HL-60 (cell line): ENCODE data around the gene SAP130.

Experiments used
- DNase-seq, 2 experiments: peaks; one replicate each; pipeline ENCODE4 v3.0.0-alpha.2; 2010 to 2020; ENCODE audit warnings: low read depth in 1 of 2, low spot score in 1 of 2
- H3K27ac ChIP-seq: fragments of 250-450 bp; sonication (Bioruptor Pico); replicated peaks from 2 replicates; pipeline ENCODE4 v1.5.1; 2020; ENCODE audit warnings: mild to moderate bottlenecking, moderate library complexity
- H3K27me3 ChIP-seq: fragments of 250-450 bp; sonication (Bioruptor Pico); 2 replicates; pipeline ENCODE4 v1.5.1; 2021; ENCODE audit warnings: mild to moderate bottlenecking, moderate library complexity; ENCODE audit not compliant: insufficient read depth, poor library complexity, severe bottlenecking
- H3K4me3 ChIP-seq: replicated peaks from 2 replicates; pipeline ENCODE4 v1.5.1; 2011; ENCODE audit warnings: mild to moderate bottlenecking, control low read depth, low read length; ENCODE audit not compliant: insufficient read depth
- CTCF ChIP-seq: IDR thresholded peaks from one replicate; pipeline ENCODE4 v1.5.1; 2011; ENCODE audit warnings: low read length, control low read depth, inconsistent platforms; ENCODE audit not compliant: insufficient read depth
- GABPA ChIP-seq: IDR thresholded peaks from 2 replicates; pipeline ENCODE4 v1.6.1; 2012; ENCODE audit warnings: low read depth
- POLR2AphosphoS5 ChIP-seq: IDR thresholded peaks from 2 replicates; pipeline ENCODE4 v1.6.1; 2012; ENCODE audit warnings: low read depth
- REST ChIP-seq: IDR thresholded peaks from 2 replicates; pipeline ENCODE4 v1.6.1; 2012; ENCODE audit warnings: low read depth; ENCODE audit not compliant: insufficient replicate concordance
- SPI1 ChIP-seq: IDR thresholded peaks from 2 replicates; pipeline ENCODE4 v1.6.1; 2012; ENCODE audit warnings: low read depth, mild to moderate bottlenecking, borderline replicate concordance

Gene SAP130

GRCh38 chr2:127953849-127954248, 74.0 kb downstream of the SAP130 start:
- H3K27ac ChIP-seq: no peak overlapping the region
- TF ChIP-seq POLR2AphosphoS5 (no peak), REST (no peak), GABPA (no peak), CTCF (no peak), SPI1 (no peak)
- H3K4me3 ChIP-seq: no peak overlapping the region
- no peak for DNase-seq
- H3K27me3 ChIP-seq: no peaks in the 10 kb centered on the region

DNA sequence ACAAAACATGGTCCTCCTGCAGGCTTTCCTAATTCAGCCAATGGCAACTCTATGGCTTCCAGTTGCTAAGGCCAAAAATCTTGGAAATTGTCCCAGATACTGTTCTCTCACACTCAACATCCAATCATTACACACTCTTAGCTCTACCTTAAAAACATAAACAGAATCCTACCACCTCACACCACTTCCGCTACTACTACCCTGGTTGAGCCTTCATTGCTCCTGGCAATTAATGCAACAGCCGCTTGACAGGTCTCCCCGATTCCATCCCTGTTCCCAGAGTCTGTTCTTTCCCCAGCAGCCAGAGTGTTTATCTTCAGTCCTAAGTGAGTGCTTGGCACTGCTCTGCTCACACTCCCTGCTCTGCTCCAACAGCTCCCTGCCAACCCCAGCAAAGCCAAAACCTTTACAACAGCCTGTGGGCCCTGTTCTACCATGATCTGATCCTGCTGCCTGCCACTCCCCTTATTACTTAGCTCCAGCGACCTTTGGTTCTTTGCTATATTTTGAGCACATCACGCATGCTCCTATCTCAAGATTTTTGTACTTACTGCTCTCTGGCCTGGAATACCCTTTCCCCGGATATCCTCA, 74.6 kb downstream of the SAP130 start:
- Histone ChIP-seq H3K27me3 (no peaks in the 10 kb centered on the region), H3K27ac (no peak overlapping the region), H3K4me3 (no peak overlapping the region)
- TF ChIP-seq GABPA (no peak), REST (no peak), CTCF (no peak), POLR2AphosphoS5 (no peak), SPI1 (no peak)
- DNase-seq: no peak

- TF ChIP-seq REST (no peak), GABPA (no peak), SPI1 (no peak), POLR2AphosphoS5 (no peak), CTCF (no peak)
- no peak overlapping the region for H3K27ac ChIP-seq
- DNase-seq: no peak
- no peaks in the 10 kb centered on the region for H3K27me3 ChIP-seq
- no peak overlapping the region for H3K4me3 ChIP-seq
These were observed 76.8 kb downstream of the SAP130 start for GRCh38 chr2:127951026-127951425.
